Measurements from ENCODE around the gene ABRACL.

ABRACL gene

GRCh38 chr6:139053382-139053781, 24.8 kb downstream of the ABRACL start:
- no peaks in the 10 kb centered on the region for H3K4me1 Mint-ChIP-seq (ENCODE audit: low read depth)
- H3K9me3 Mint-ChIP-seq = no peaks in the 10 kb centered on the region
- no peaks in the 10 kb centered on the region for H3K36me3 Mint-ChIP-seq (ENCODE audit: low read depth)
- no peak for DNase-seq (ENCODE audit: low spot score)
- peaks cover 4% of the 10 kb centered on the region for H3K27me3 Mint-ChIP-seq (ENCODE audit: low read depth)
- H3K27ac Mint-ChIP-seq = no peak overlapping the region
- H3K4me3 Mint-ChIP-seq = no peak overlapping the region

- H3K27me3 Mint-ChIP-seq (ENCODE audit: low read depth) = peaks cover 4% of the 10 kb centered on the region
- H3K36me3 Mint-ChIP-seq (ENCODE audit: low read depth) = no peaks in the 10 kb centered on the region
- no peaks in the 10 kb centered on the region for H3K4me1 Mint-ChIP-seq (ENCODE audit: low read depth)
- DNase-seq (ENCODE audit: low spot score) = no peak
- no peaks in the 10 kb centered on the region for H3K9me3 Mint-ChIP-seq
- H3K27ac Mint-ChIP-seq = no peak overlapping the region
- no peak overlapping the region for H3K4me3 Mint-ChIP-seq
Measured at GRCh38 chr6:139054001-139054400, 25.5 kb downstream of the ABRACL start.

- Mint-ChIP-seq H3K36me3 (ENCODE audit: low read depth) (no peaks in the 10 kb centered on the region), H3K9me3 (no peaks in the 10 kb centered on the region), H3K27ac (no peak overlapping the region), H3K4me1 (ENCODE audit: low read depth) (no peaks in the 10 kb centered on the region), H3K4me3 (no peak overlapping the region), H3K27me3 (ENCODE audit: low read depth) (peaks cover 4% of the 10 kb centered on the region)
- DNase-seq (ENCODE audit: low spot score) = no peak
Measured at GRCh38 chr6:139055709-139056108, 27.2 kb downstream of the ABRACL start.

DNA sequence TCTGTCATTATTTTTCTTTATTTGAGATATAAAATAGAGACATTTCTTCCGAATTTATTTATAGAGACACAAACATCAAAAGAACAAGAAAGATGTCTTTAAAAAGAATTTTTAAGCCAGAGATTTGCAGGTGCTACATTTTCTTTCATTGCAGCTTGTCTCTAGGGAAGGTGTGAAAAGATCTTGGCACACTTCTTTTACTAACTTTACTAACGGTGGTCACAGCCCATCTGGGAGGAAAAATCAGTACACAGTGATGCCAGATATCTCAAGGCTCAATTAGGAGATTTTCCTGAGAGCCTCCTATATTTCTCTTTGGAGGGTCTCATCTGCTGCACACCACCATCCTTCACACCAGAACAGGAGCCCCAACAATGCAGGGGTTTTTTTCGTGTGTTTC, 29.5 kb downstream of the ABRACL start:
- H3K9me3 Mint-ChIP-seq = no peaks in the 10 kb centered on the region
- no peaks in the 10 kb centered on the region for H3K27me3 Mint-ChIP-seq (ENCODE audit: low read depth)
- no peak overlapping the region for H3K4me3 Mint-ChIP-seq
- H3K4me1 Mint-ChIP-seq (ENCODE audit: low read depth) = no peaks in the 10 kb centered on the region
- no peak for DNase-seq (ENCODE audit: low spot score)
- H3K27ac Mint-ChIP-seq = no peak overlapping the region
- H3K36me3 Mint-ChIP-seq (ENCODE audit: low read depth) = no peaks in the 10 kb centered on the region

DNA sequence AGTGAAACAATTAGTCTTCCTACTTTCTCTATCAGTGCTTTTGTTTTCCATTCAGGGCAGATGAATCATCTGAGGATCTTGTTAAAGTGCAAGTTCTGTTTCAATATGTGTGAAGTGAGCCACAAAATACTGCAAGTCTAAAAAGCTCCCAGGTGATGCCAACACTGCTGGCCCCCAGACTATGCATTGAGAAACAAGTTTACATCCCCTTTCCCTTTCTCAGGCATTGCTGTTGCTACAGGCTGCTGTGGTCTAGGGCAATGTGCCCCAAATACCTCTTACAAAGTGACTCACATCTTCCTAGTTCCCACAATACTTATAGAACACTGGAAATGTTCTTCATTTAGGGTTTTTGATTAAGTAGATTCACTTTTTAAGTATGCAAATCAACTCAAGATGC, 31.8 kb downstream of the ABRACL start:
- Mint-ChIP-seq H3K27me3 (ENCODE audit: low read depth) (peaks cover 3% of the 10 kb centered on the region), H3K4me1 (ENCODE audit: low read depth) (no peaks in the 10 kb centered on the region), H3K9me3 (no peaks in the 10 kb centered on the region), H3K27ac (no peak overlapping the region), H3K4me3 (no peak overlapping the region), H3K36me3 (ENCODE audit: low read depth) (no peaks in the 10 kb centered on the region)
- DNase-seq (ENCODE audit: low spot score) = no peak

- no peaks in the 10 kb centered on the region for H3K9me3 Mint-ChIP-seq
Measured at GRCh38 chr6:139062932-139063646, 34.5 kb downstream of the ABRACL start.

DNA sequence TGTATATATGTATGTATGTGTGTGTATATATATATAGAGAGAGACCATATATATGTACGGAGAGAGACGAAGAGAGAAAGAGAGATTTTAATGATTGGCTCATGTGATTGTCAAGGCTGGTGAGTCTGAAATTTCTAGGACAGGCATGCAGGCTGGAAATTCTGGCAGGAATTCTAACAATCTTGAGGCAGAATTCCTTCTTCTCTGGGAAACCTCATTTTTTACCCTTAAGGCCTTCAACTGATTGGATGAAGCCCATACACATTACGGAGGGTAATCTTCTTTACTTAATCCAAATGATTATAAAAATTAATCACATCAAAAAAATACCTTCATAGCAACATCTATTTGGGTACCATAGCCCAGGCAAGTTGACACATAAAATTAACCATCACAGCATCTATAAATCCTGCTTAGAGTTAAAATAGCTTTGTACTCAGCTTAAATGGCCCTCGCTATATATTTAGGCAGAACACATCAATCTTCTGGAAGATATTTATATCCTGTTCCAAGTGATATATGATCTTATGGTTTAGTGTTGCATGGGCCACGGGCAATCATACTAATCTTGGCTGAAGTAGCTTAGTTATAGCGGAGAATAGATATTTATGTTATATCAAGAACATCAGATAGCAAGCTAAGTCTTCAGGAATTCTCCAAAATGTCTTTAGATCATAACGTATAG, 36.6 kb downstream of the ABRACL start:
- Mint-ChIP-seq H3K4me3 (no peak overlapping the region), H3K4me1 (ENCODE audit: low read depth) (no peaks in the 10 kb centered on the region), H3K27ac (no peak overlapping the region), H3K36me3 (ENCODE audit: low read depth) (no peaks in the 10 kb centered on the region), H3K27me3 (ENCODE audit: low read depth) (peaks cover 6% of the 10 kb centered on the region), H3K9me3 (no peaks in the 10 kb centered on the region)
- DNase-seq (ENCODE audit: low spot score) = no peak

More at GRCh38 chr6:139062932-139063646, 34.5 kb downstream of the ABRACL start:
- H3K27ac Mint-ChIP-seq = no peak overlapping the region
- H3K27me3 Mint-ChIP-seq (ENCODE audit: low read depth) = peaks cover 6% of the 10 kb centered on the region
- H3K4me1 Mint-ChIP-seq (ENCODE audit: low read depth) = no peaks in the 10 kb centered on the region
- no peaks in the 10 kb centered on the region for H3K36me3 Mint-ChIP-seq (ENCODE audit: low read depth)
- DNase-seq (ENCODE audit: low spot score) = no peak
- no peak overlapping the region for H3K4me3 Mint-ChIP-seq

- H3K27ac Mint-ChIP-seq = no peak overlapping the region
- peaks cover 6% of the 10 kb centered on the region for H3K27me3 Mint-ChIP-seq (ENCODE audit: low read depth)
- H3K36me3 Mint-ChIP-seq (ENCODE audit: low read depth) = no peaks in the 10 kb centered on the region
- H3K4me1 Mint-ChIP-seq (ENCODE audit: low read depth) = no peaks in the 10 kb centered on the region
- no peaks in the 10 kb centered on the region for H3K9me3 Mint-ChIP-seq
- no peak overlapping the region for H3K4me3 Mint-ChIP-seq
- DNase-seq (ENCODE audit: low spot score) = no peak
Measured at GRCh38 chr6:139066080-139066479, 37.5 kb downstream of the ABRACL start.

DNA sequence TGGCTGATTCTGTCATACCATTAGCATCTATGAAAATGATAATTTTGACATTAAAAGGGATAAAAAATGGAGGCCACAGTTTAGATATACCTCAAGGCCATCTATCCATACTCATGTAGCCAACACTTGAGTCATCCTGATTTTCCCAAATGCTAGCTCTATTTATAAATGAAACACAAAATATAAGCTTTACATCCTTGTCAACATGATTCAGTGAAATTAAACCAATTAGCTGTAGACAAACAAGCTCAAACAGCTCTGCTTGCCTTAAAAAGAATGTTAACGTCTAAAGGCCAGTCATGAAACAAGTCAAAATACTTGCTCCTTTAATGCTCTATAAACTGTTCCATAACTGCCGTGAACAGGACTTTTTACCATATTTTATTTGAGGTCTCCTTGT, 40.3 kb downstream of the ABRACL start:
- Mint-ChIP-seq H3K36me3 (ENCODE audit: low read depth) (no peaks in the 10 kb centered on the region), H3K27ac (no peak overlapping the region), H3K4me3 (no peak overlapping the region), H3K27me3 (ENCODE audit: low read depth) (peaks cover 6% of the 10 kb centered on the region), H3K9me3 (no peaks in the 10 kb centered on the region), H3K4me1 (ENCODE audit: low read depth) (no peaks in the 10 kb centered on the region)
- DNase-seq (ENCODE audit: low spot score) = no peak

DNA sequence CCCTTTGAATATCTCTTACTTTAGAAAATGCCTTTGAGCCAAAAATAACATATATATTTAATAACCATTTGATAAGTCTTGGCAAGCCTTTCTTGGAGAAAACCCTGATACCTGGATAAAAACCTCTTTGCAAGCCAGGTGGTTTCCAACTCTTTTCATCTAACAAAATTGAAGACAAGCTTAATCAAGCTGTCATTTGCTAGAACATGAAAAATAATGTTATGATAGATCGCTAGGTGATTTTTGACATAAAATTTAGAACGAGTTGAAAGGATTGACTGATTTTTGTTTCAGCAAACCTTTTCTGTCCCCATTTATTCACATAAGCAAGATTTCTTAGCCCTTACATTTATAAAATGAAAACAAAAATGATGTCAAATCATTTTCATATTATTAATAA, 44.6 kb downstream of the ABRACL start:
- H3K9me3 Mint-ChIP-seq = no peaks in the 10 kb centered on the region
- H3K4me3 Mint-ChIP-seq = no peak overlapping the region
- H3K27me3 Mint-ChIP-seq (ENCODE audit: low read depth) = no peaks in the 10 kb centered on the region
- H3K4me1 Mint-ChIP-seq (ENCODE audit: low read depth) = no peaks in the 10 kb centered on the region
- H3K27ac Mint-ChIP-seq = no peak overlapping the region
- H3K36me3 Mint-ChIP-seq (ENCODE audit: low read depth) = no peaks in the 10 kb centered on the region
- DNase-seq (ENCODE audit: low spot score) = no peak

DNA sequence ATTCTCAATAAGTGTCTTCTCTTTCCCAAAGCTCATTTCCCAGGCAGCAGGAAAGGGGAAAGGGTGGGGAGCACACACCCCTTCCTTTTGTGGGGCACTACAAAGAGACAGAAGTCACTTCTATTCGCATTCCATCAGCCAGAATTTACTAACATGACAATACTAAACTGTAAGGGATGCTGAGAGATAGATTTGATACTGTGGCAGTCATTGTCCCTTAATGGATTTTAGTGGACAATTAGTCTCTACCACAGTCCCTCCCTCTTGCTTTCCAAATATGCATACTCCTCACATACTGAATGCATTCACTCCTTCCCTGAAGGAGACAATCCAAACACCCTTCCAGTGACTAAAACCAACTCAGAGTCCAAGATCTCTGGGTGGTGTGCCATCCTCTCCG, 50.5 kb downstream of the ABRACL start:
- Mint-ChIP-seq H3K27me3 (ENCODE audit: low read depth) (no peaks in the 10 kb centered on the region), H3K4me3 (no peak overlapping the region), H3K9me3 (no peaks in the 10 kb centered on the region), H3K4me1 (ENCODE audit: low read depth) (no peaks in the 10 kb centered on the region), H3K27ac (no peak overlapping the region), H3K36me3 (ENCODE audit: low read depth) (no peaks in the 10 kb centered on the region)
- DNase-seq (ENCODE audit: low spot score) = no peak

- Mint-ChIP-seq H3K4me1 (ENCODE audit: low read depth) (no peaks in the 10 kb centered on the region), H3K4me3 (no peak overlapping the region), H3K36me3 (ENCODE audit: low read depth) (no peaks in the 10 kb centered on the region), H3K27me3 (ENCODE audit: low read depth) (no peaks in the 10 kb centered on the region), H3K9me3 (no peaks in the 10 kb centered on the region), H3K27ac (no peak overlapping the region)
- DNase-seq (ENCODE audit: low spot score) = no peak
Measured at GRCh38 chr6:139080255-139080920, 51.8 kb downstream of the ABRACL start.

- no peak for DNase-seq (ENCODE audit: low spot score)
- H3K4me1 Mint-ChIP-seq (ENCODE audit: low read depth) = no peaks in the 10 kb centered on the region
- no peak overlapping the region for H3K4me3 Mint-ChIP-seq
- no peaks in the 10 kb centered on the region for H3K9me3 Mint-ChIP-seq
- H3K36me3 Mint-ChIP-seq (ENCODE audit: low read depth) = no peaks in the 10 kb centered on the region
- peaks cover 6% of the 10 kb centered on the region for H3K27me3 Mint-ChIP-seq (ENCODE audit: low read depth)
- H3K27ac Mint-ChIP-seq = no peak overlapping the region
Measured at GRCh38 chr6:139081471-139081870, 52.9 kb downstream of the ABRACL start.

- Mint-ChIP-seq H3K9me3 (no peaks in the 10 kb centered on the region), H3K36me3 (ENCODE audit: low read depth) (no peaks in the 10 kb centered on the region), H3K27me3 (ENCODE audit: low read depth) (peaks cover 6% of the 10 kb centered on the region), H3K4me1 (ENCODE audit: low read depth) (no peaks in the 10 kb centered on the region), H3K27ac (no peak overlapping the region), H3K4me3 (no peak overlapping the region)
- DNase-seq (ENCODE audit: low spot score) = no peak
Measured at GRCh38 chr6:139082370-139082769, 53.8 kb downstream of the ABRACL start.
